ENCODE measurements around the gene ZNF83.

ZNF83 gene

GRCh38 chr19:52567921-52568320 is 70.2 kb downstream of the ZNF83 start:
- CTCF ChIA-PET, result no interaction called here
- no peak overlapping the region for H3K4me3 ChIP-seq (ENCODE audit: low read depth, low read length)
- POLR2A ChIA-PET, result no interaction called here
- DNase-seq (ENCODE audit: low read depth, low spot score), result no peak
- no peak for TF ChIP-seq CTCF (IDR thresholded peaks at IDR 0.05; ENCODE audit: insufficient read depth, low read length, missing control alignments)

- ChIA-PET CTCF (interaction anchor here (1.3 kb wide), 1 partner anchor 428 kb away, joined by 3 read pairs; no protein-coding TSS in a partner anchor), POLR2A (no interaction called here)
- no peak for DNase-seq (ENCODE audit: low read depth, low spot score)
- no peak overlapping the region for H3K4me3 ChIP-seq (ENCODE audit: low read depth, low read length)
- no peak for TF ChIP-seq CTCF (IDR thresholded peaks at IDR 0.05; ENCODE audit: insufficient read depth, low read length, missing control alignments)
Measured at GRCh38 chr19:52566588-52566987, 71.6 kb downstream of the ZNF83 start.

GRCh38 chr19:52566121-52566520 is 72.0 kb downstream of the ZNF83 start:
- TF ChIP-seq CTCF (IDR thresholded peaks at IDR 0.05; ENCODE audit: insufficient read depth, low read length, missing control alignments), result no peak
- ChIA-PET CTCF (interaction anchor here (1.3 kb wide), 1 partner anchor 428 kb away, joined by 3 read pairs; no protein-coding TSS in a partner anchor), POLR2A (no interaction called here)
- no peak overlapping the region for H3K4me3 ChIP-seq (ENCODE audit: low read depth, low read length)
- no peak for DNase-seq (ENCODE audit: low read depth, low spot score)

Measured in AG04449 (cell line).